A549 (cell line): ENCODE measurements around the gene TGFBR2.

Source experiments
- BHLHE40 ChIP-seq: IDR thresholded peaks from 2 replicates; pipeline ENCODE4 v1.6.1; 2012; ENCODE audit warnings: low read depth, low read length, inconsistent platforms
- CTCF ChIP-seq: fragments of >200 bp; sonication (Bioruptor Twin); formaldehyde crosslinking; IDR thresholded peaks from 3 replicates; pipeline ENCODE4 v1.5.1; 2016
- E2F6 ChIP-seq: IDR thresholded peaks from 2 replicates; pipeline ENCODE4 v1.6.1; 2012; ENCODE audit warnings: low read depth, borderline replicate concordance
- EP300 ChIP-seq, 2 experiments: fragments of >200 bp; sonication (Bioruptor Twin); formaldehyde crosslinking; IDR thresholded peaks; 2 replicates in 1 of 2; 3 replicates in 1 of 2; pipeline ENCODE4 v1.6.1; 2016 to 2017
- ESRRA ChIP-seq: fragments of 150-350 bp; IDR thresholded peaks from 2 replicates; pipeline ENCODE4 v1.6.1; 2014; ENCODE audit warnings: mild to moderate bottlenecking, low read length, borderline replicate concordance
- HDAC2 ChIP-seq: fragments of 200-600 bp; sonication (generic); IDR thresholded peaks from 2 replicates; pipeline ENCODE4 v1.6.1; 2016
- JUN ChIP-seq, 2 experiments: fragments of >200 bp; sonication (Bioruptor Twin); formaldehyde crosslinking; IDR thresholded peaks; 2 replicates in 1 of 2; 3 replicates in 1 of 2; pipeline ENCODE4 v1.6.1; 2016 to 2017
- RAD21 ChIP-seq, 2 experiments: fragments of >200 bp in 1 of 2; sonication (Bioruptor Twin) in 1 of 2; formaldehyde crosslinking in 1 of 2; IDR thresholded peaks in 1 of 2; conservative IDR thresholded peaks in 1 of 2; 2 replicates in 1 of 2; 3 replicates in 1 of 2; pipeline ENCODE4 v1.6.1; 2012 to 2018; ENCODE audit warnings: inconsistent platforms in 1 of 2
- RCOR1 ChIP-seq: fragments of 150-350 bp; IDR thresholded peaks from 2 replicates; pipeline ENCODE4 v1.6.1; 2014; ENCODE audit warnings: antibody characterized with exemption, low read length, low read depth
- REST ChIP-seq: fragments of 200-600 bp; sonication (generic); IDR thresholded peaks from 2 replicates; pipeline ENCODE4 v1.6.1; 2016; ENCODE audit warnings: antibody characterized with exemption, mild to moderate bottlenecking, moderate library complexity
- USF2 ChIP-seq: fragments of 450-650 bp; IDR thresholded peaks from 2 replicates; pipeline ENCODE4 v1.6.1; 2014; ENCODE audit warnings: antibody characterized with exemption
- TF ChIP-seq, protein P1 (sequence below): IDR thresholded peaks from 2 replicates; pipeline ENCODE4 v1.6.1; 2012
- TF ChIP-seq, protein P2 (sequence below): fragments of >200 bp; sonication (Bioruptor Twin); formaldehyde crosslinking; IDR thresholded peaks from 3 replicates; pipeline ENCODE4 v1.6.1; 2016

DNA sequence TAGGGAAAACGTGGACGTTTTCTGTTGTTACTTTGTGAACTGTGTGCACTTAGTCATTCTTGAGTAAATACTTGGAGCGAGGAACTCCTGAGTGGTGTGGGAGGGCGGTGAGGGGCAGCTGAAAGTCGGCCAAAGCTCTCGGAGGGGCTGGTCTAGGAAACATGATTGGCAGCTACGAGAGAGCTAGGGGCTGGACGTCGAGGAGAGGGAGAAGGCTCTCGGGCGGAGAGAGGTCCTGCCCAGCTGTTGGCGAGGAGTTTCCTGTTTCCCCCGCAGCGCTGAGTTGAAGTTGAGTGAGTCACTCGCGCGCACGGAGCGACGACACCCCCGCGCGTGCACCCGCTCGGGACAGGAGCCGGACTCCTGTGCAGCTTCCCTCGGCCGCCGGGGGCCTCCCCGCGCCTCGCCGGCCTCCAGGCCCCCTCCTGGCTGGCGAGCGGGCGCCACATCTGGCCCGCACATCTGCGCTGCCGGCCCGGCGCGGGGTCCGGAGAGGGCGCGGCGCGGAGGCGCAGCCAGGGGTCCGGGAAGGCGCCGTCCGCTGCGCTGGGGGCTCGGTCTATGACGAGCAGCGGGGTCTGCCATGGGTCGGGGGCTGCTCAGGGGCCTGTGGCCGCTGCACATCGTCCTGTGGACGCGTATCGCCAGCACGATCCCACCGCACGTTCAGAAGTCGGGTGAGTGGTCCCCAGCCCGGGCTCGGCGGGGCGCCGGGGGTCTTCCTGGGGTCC lies at the start of gene TGFBR2:
- TF ChIP-seq JUN (IDR thresholded peaks at IDR 0.05) (peak; percentile 85 to 90), RCOR1 (no peak), CTCF (no peak; the same call in 2 of the 3 replicates), E2F6 (peak; percentile 63), BHLHE40 (peak; percentile 53; the same call in 1 of the 2 replicates), ESRRA (no peak), RAD21 (conservative IDR thresholded peaks at IDR 0.05 in 1 of 2, IDR thresholded peaks at IDR 0.05 in 1 of 2) (peak; percentile 23 to 64; a peak in 4 of 5 replicates), HDAC2 (no peak), REST (no peak), USF2 (no peak), EP300 (IDR thresholded peaks at IDR 0.05) (peak; percentile 64 to 70; a peak in 2 of 5 replicates)
- TF ChIP-seq, protein P1, sequence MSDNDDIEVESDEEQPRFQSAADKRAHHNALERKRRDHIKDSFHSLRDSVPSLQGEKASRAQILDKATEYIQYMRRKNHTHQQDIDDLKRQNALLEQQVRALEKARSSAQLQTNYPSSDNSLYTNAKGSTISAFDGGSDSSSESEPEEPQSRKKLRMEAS: peak; percentile 87
- TF ChIP-seq, protein P2, sequence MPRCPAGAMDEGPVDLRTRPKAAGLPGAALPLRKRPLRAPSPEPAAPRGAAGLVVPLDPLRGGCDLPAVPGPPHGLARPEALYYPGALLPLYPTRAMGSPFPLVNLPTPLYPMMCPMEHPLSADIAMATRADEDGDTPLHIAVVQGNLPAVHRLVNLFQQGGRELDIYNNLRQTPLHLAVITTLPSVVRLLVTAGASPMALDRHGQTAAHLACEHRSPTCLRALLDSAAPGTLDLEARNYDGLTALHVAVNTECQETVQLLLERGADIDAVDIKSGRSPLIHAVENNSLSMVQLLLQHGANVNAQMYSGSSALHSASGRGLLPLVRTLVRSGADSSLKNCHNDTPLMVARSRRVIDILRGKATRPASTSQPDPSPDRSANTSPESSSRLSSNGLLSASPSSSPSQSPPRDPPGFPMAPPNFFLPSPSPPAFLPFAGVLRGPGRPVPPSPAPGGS: peak; percentile 84; the same call in 2 of the 3 replicates
